Epidermal melanocyte (primary cell): ENCODE data around the gene RGPD5.
"Not testable (repeated sequence)": the region's sequence is repeated elsewhere in the genome, so short reads cannot be mapped to it uniquely, and the experiment has no call there.

Source experiments
- DNase-seq: peaks from one replicate; pipeline ENCODE4 v3.0.0; 2011; ENCODE audit warnings: low spot score; ENCODE audit not compliant: insufficient read length

Gene RGPD5

GRCh38 chr2:109794074-109794737 is at the start of gene RGPD5:
Gene RGPD5, plus strand, starts transcription at chr2:109794305. Its CDS starts 161 bp downstream, at chr2:109794466.
- not testable (repeated sequence) for DNase-seq

DNA sequence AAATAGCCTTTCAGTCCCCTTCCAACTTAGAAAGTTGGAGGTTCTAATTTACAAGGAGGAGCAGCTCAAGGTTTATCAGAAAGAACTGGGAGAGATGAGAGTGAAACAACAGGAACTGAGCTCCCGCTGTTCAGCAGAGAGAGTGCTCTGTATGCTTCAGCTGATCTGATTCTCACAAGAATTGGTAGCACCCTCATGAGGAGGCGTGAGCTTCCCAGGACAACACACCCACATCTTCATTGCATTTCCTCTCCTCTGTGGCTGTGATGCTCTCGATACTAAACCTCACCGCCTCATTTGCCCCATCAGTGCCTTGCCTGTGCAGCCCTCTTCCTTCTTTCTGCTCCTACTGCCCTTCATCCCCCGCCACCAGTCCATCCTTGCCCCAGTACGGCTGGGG is 42.5 kb upstream of the RGPD5 start:
- DNase-seq = not testable (repeated sequence)

DNA sequence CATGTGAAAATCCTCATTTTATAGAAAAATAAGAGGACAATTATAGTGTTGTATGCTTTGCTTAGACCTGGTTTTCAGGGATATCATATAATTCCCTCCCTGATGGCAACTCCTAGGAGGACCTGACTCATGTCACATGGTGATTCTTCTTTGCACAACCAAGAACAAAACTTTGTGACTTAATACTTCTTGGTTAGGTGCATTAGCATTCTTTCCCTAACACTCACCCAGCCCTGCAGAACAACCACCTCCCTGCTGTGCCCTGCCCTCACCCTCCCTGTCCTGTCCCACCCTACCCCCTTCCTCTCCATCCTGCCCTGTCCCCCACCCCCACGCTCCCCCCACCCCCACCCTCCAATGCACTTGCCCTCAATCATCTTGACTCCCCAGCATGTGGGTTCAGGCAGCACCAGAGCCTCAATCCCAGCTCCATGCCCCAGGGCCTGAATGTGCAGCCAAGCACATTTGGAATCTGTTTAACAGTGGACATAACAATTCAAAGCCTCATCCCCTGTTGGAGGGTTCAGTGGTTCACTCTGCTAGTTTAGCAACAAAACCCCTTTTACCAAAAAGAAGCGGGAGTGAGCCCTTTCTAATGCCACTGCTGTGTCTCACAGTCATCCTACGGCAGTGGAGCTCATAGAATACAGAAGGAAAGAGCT is 36.8 kb upstream of the RGPD5 start:
- not testable (repeated sequence) for DNase-seq

DNA sequence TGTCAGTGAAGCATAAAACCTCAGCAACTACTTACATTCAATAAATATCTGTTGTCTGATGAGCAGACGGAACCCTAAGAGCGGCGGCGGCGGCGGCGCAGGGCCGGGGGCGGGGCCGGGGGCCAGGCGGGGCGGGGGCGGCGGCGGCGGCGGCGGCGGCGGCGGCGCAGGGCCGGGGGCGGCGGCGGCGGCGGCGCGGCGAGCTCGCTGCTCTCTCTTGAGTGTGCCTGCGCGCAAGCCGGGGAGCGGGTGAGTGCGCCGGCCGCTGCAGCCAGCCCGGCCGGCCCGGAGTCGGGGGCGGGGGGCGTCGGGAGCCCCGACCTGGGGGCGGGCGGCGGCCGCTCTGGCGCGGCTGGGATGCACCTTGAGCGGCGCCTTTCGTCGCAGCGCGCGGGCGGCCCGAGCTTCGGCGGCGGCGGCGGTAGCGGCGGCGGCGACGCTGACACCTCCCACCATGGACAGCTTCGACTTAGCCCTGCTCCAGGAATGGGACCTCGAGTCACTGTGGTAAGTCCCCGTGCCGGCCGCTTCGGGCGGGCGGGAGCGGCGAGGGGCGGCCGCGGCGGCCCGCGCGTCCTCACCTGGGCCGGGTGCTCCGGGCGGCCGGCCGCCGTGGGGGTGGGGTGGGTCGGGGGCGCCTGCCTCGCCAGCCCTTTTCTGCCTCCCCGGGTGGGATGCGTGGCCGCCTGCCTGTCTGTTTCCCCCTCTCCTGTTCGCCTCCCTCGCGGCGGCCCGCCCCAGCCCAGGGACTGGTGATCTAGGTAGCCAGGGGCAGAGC is 33.7 kb upstream of the RGPD5 start:
- DNase-seq = not testable (repeated sequence)

GRCh38 chr2:109761043-109761454 is 33.1 kb upstream of the RGPD5 start:
- not testable (repeated sequence) for DNase-seq

- DNase-seq = not testable (repeated sequence)
Measured at GRCh38 chr2:109761976-109762375, 32.1 kb upstream of the RGPD5 start.

GRCh38 chr2:109766074-109766473 is 28.0 kb upstream of the RGPD5 start:
- DNase-seq = not testable (repeated sequence)

DNA sequence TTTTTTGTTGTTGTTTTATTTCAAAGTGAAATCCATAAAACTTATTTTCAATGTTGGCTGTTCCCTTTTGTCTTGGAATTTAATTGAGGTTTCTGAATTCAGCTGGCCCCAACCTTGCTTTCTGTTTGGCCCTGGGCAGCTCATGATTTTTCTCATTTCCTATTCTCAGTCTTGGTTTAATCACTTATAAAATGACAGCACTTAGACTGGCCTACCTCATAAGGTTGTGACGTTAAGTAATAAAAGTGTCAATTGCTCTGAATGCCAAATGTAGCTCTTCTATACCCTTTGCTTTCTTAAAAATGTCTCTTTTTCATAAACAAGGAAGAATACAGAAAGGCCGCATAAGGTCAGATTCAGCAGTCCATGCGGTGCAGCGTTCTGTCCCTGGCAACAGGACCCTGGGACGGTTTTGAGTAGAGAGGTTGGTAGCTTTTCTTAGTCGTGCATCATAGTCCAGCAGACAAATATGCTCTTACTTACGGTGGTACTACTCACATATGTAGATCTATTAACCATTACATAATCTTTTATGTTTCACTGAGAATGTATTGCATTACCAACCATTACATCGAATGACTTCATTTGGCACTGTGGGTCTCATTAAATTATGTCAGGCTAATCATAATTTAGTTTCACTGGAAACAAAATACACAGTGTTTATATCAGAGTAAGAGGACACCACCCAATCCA is 27.1 kb upstream of the RGPD5 start:
- DNase-seq = not testable (repeated sequence)

DNA sequence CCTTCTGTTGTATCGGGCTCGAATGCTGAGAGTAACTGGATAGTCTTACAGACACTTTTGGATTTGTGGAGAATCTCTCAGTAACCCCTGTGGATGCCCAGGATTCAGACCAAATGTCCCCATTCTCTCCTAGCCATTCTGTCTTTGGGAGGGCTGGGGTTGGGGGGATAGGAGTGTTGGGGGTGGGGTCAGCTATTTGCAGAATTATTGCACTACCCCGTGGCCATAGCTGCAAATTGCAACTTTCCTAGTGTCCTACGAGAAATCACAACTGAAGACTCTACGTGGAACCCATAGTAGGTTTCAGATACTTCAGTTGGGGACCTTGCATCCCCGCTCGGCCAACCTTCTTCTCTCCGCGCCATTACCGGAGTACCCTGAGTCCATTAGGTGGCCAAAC is 25.2 kb upstream of the RGPD5 start:
- not testable (repeated sequence) for DNase-seq

DNA sequence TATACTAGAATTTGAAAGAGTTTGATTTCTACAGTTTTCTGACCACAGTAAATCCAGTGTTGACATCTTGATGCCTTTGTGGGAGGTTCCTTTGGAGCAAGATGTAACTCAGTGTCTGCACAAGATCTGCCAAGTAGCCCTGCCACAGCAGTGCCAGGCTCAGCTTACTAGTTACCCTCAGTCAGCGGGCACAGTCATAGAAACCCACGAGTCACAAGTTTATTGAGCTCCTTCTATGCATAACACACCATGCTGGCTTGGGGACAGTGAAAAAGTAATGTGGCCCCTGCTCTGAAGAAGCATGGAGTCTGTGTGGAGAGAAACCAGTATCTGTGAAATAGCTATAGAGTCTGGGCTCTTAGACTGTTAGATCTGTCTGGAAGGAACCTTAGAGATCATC is 15.0 kb upstream of the RGPD5 start:
- DNase-seq = not testable (repeated sequence)

- not testable (repeated sequence) for DNase-seq
Measured at GRCh38 chr2:109781147-109781816, 12.8 kb upstream of the RGPD5 start.

DNA sequence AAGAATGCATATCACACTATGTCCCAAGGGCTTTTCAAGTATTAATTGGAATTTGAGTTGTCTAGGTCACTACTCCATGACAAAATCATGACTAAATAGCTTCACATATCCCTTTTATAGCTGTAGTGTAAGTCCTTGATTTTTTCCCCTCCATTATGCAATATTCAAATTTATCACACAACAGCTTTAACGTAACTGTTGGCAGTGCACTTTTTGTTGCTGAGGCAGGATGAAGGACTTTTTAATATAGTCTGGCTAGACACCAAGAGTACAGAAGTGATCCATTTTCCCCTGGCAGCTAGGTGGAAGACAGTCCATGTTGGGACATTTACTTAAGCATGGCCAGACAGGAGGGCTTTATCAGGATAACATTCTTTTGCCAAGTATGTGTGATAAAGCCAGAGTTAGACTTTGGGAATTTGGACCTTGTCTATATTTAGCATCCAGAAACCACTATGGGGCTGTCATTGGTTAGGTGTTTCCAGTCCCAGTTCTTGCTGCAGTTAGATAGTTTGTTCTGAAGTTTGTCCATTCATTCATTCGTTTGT is 11.6 kb upstream of the RGPD5 start:
- DNase-seq = not testable (repeated sequence)

DNA sequence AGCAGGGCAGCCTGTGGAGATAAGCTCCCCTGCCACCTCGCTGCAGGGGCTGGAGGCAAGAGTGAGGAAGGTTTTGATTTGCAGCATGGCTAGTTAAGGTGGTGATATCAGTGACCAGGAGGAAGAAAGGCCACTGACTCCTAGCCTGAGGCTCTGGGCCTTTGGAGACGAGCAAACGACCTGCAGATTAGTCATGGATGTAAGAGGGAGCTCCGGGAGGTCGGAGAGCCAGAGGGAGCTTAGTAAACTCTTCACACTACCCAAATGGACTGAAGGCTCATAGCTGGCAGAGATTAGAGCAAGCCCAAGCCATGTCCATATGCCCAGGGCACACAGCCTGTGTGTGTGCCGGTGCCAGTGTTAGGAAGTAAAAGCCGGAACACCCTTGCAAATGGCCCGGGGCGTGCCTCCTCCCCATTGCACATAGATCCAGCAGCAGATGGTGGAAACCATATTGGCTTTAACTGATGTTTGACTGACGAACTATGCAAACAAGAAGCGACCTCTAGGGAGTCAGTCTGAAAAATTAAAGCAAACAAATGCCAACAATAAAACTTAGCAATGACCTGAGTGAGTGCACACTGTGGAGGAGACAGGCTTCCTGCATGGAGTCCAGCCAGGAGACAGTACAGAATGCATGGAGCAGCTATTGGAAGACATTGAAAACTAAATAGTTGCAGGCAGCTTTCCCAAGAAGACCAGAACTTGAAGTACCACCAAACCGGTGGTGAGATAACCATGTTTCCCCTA is 2.4 kb upstream of the RGPD5 start:
- DNase-seq = not testable (repeated sequence)

DNA sequence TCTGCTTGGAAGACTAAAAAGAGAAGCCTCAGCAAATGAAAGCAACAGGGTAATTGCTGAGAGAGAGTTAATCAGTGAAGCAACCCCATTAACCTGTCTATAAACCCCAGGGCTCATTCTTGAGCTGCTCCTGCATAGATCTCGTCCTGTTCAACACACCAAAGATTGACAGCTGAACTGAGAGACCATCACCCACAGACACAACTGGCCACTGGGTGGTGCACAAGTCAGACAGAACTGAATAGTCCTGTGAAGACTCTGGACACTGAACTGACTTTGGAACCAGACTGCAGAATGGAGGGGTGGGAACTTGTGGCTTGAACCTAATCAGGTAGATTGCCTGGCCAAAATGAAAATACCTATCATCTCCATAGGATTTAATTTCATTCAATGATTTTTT is 1.4 kb upstream of the RGPD5 start:
- not testable (repeated sequence) for DNase-seq

DNA sequence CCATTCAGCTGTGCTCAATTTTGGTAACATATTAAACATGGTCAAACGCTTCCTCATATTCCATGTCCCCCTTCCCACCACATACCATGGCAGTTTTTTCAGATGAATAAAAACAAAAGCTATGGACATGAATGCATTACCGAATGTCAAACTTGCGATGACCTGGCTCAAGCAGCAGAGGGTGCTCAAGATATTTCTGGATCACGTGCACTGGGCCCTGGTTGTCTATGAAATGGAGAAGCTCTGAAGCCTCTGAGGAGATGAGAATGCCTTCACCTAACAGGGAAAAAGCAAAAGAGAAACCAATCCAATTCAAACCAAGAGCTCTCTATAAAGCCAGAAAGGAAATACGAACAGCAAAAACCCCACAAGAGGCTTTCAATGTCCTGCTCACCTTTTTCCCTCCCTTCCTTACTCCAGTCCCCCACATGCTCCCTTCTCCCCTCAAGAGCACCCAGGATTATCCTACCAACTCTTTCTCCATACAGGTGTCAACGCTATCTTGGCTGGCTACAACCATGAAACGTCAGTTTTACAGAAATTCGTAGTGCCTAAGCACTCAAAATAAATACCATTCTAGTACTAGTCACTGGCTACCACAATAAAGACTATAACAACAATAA is 77.1 kb downstream of the RGPD5 start:
- DNase-seq = not testable (repeated sequence)

DNA sequence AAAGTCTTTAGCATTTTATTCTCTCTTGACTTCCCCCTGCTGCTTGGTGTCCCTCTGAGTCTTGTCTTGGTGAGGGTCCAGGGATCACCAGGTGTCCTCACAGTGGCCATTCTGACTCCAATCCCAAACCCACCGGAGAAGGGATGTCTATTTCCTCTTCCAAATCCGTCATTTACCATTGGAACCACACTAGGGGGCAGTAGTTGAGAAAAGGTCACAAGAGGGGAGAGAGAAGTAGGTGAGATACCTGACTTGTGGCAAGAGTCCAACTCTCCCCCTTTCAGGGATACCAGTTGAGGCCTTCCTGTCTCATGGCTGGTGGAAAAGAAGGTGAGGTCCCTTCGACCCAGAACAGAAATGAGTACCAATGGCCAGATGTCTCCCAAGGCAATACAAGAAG is 82.5 kb downstream of the RGPD5 start:
- not testable (repeated sequence) for DNase-seq

GRCh38 chr2:109882112-109882511 is 88.0 kb downstream of the RGPD5 start:
- not testable (repeated sequence) for DNase-seq

- not testable (repeated sequence) for DNase-seq
Measured at GRCh38 chr2:109888414-109888813, 94.3 kb downstream of the RGPD5 start.

- DNase-seq = not testable (repeated sequence)
Measured at GRCh38 chr2:109889909-109890308, 95.8 kb downstream of the RGPD5 start.
